HepG2 (cell line): Measurements from ENCODE around the gene NOC3L. TPM values are rescaled to one million over a fixed set of nuclear protein-coding genes. Genes with fewer than 3 reads are reported as not detected.
A peak's percentile ranks its signal among the peaks of the same experiment; 100 is the strongest.

Experiments
- ATM ChIP-seq: fragments of 450-650 bp; IDR thresholded peaks from 2 replicates; pipeline ENCODE4 v1.7.1; 2017; ENCODE audit warnings: mild to moderate bottlenecking, borderline replicate concordance
- DNMT1 ChIP-seq: sonication (generic); formaldehyde crosslinking; IDR thresholded peaks from 2 replicates; pipeline ENCODE4 v1.5.1; 2020; ENCODE audit warnings: mild to moderate bottlenecking, missing genetic modification reagents
- FLYWCH1 ChIP-seq: sonication (generic); formaldehyde crosslinking; IDR thresholded peaks from 2 replicates; pipeline ENCODE4 v1.8.1; 2023; ENCODE audit warnings: mild to moderate bottlenecking, missing genetic modification reagents
- FOXA1 ChIP-seq, 2 experiments: fragments of 450-650 bp in 1 of 2; sonication (generic) in 1 of 2; formaldehyde crosslinking in 1 of 2; IDR thresholded peaks; 2 replicates each; pipeline versions ENCODE4 v1.4.0 to v1.6.1; 2016 to 2020; ENCODE audit warnings: missing genetic modification reagents in 1 of 2
- FOXA3 ChIP-seq: IDR thresholded peaks from 2 replicates; pipeline ENCODE4 v1.6.1; 2016; ENCODE audit warnings: missing genetic modification reagents, missing compliant biosample characterization
- HDAC1 ChIP-seq: sonication (generic); formaldehyde crosslinking; IDR thresholded peaks from 2 replicates; pipeline ENCODE4 v1.5.1; 2020; ENCODE audit warnings: mild to moderate bottlenecking, missing genetic modification reagents
- HMG20B ChIP-seq: conservative IDR thresholded peaks from 2 replicates; pipeline ENCODE4 v1.6.1; 2016; ENCODE audit warnings: missing genetic modification reagents, missing compliant biosample characterization
- HOXA9 ChIP-seq: sonication (generic); formaldehyde crosslinking; IDR thresholded peaks from 2 replicates; pipeline ENCODE4 v1.8.1; 2022; ENCODE audit warnings: missing genetic modification reagents, mild to moderate bottlenecking, moderate library complexity, borderline replicate concordance
- MED8 ChIP-seq: sonication (generic); formaldehyde crosslinking; IDR thresholded peaks from 2 replicates; pipeline ENCODE4 v1.8.1; 2023; ENCODE audit warnings: mild to moderate bottlenecking, missing genetic modification reagents; ENCODE audit not compliant: insufficient replicate concordance
- MIER2 ChIP-seq: IDR thresholded peaks from 2 replicates; pipeline ENCODE4 v1.6.1; 2016; ENCODE audit warnings: missing biosample characterization, missing genetic modification reagents
- NCOA1 ChIP-seq: sonication (generic); formaldehyde crosslinking; IDR thresholded peaks from 2 replicates; pipeline ENCODE4 v1.9.0; 2021; ENCODE audit warnings: missing genetic modification reagents
- NCOA2 ChIP-seq: sonication (generic); formaldehyde crosslinking; IDR thresholded peaks from 2 replicates; pipeline ENCODE4 v1.8.0; 2022; ENCODE audit warnings: inconsistent platforms
- NFE2 ChIP-seq: sonication (generic); formaldehyde crosslinking; IDR thresholded peaks from 2 replicates; pipeline ENCODE4 v1.4.0; 2020; ENCODE audit warnings: missing genetic modification reagents
- PBX2 ChIP-seq: IDR thresholded peaks from 2 replicates; pipeline ENCODE4 v1.6.1; 2016; ENCODE audit warnings: control low read depth
- RARG ChIP-seq: sonication (generic); formaldehyde crosslinking; IDR thresholded peaks from 2 replicates; pipeline ENCODE4 v1.4.0; 2020; ENCODE audit warnings: low read depth, mild to moderate bottlenecking, missing genetic modification reagents
- TEAD3 ChIP-seq: optimal IDR thresholded peaks from 2 replicates; pipeline ENCODE3; 2016; ENCODE audit warnings: borderline replicate concordance
- THAP9 ChIP-seq: sonication (generic); formaldehyde crosslinking; IDR thresholded peaks from 2 replicates; pipeline ENCODE4; 2020; ENCODE audit warnings: missing genetic modification reagents, mild to moderate bottlenecking, borderline replicate concordance
- YY1 ChIP-seq: IDR thresholded peaks from 2 replicates; pipeline ENCODE4 v1.6.1; 2011; ENCODE audit warnings: low read length, low read depth, moderate library complexity, mild to moderate bottlenecking; ENCODE audit not compliant: insufficient read depth, insufficient replicate concordance
- ZKSCAN1 ChIP-seq: fragments of 150-350 bp; IDR thresholded peaks from 2 replicates; pipeline ENCODE4 v1.6.1; 2014; ENCODE audit warnings: low read length
- ZNF17 ChIP-seq: sonication (generic); formaldehyde crosslinking; IDR thresholded peaks from 2 replicates; pipeline ENCODE4 v1.5.0; 2020; ENCODE audit warnings: mild to moderate bottlenecking, missing genetic modification reagents
- ZNF253 ChIP-seq: sonication (generic); formaldehyde crosslinking; IDR thresholded peaks from 2 replicates; pipeline ENCODE4 v1.8.0; 2022; ENCODE audit warnings: mild to moderate bottlenecking, missing genetic modification reagents, borderline replicate concordance
- ZNF337 ChIP-seq: sonication (generic); formaldehyde crosslinking; IDR thresholded peaks from 2 replicates; pipeline ENCODE4 v1.5.1; 2020; ENCODE audit warnings: missing genetic modification reagents, low read depth, mild to moderate bottlenecking, borderline replicate concordance
- ZNF362 ChIP-seq: sonication (generic); formaldehyde crosslinking; IDR thresholded peaks from 2 replicates; pipeline ENCODE4 v1.4.0; 2020; ENCODE audit warnings: missing genetic modification reagents, mild to moderate bottlenecking, borderline replicate concordance
- ZNF567 ChIP-seq: sonication (generic); formaldehyde crosslinking; IDR thresholded peaks from 2 replicates; pipeline ENCODE4 v1.8.1; 2023; ENCODE audit warnings: mild to moderate bottlenecking, missing genetic modification reagents, borderline replicate concordance
- ZSCAN22 ChIP-seq: sonication (generic); formaldehyde crosslinking; IDR thresholded peaks from 2 replicates; pipeline ENCODE4 v1.4.0; 2020; ENCODE audit warnings: mild to moderate bottlenecking, missing genetic modification reagents
- polyA plus RNA-seq, 8 experiments: library from polyadenylated mRNA; depleted of rRNA in 3 of 8; stranded (reverse) in 7 of 8; unstranded in 1 of 8; fragments of >200 nt; fragmentation: Illumina TruSeq in 4 of 8; extraction: Trizol in 4 of 8; gene quantifications; 2 replicates each; pipeline versions ENCODE4 v1.2.1 to v1.2.3, GENCODE V29; 2011 to 2016; ENCODE audit warnings: low read depth in 4 of 8, missing spikeins in 1 of 8, mixed read lengths in 1 of 8; ENCODE audit not compliant: insufficient read depth in 1 of 8
- total RNA-seq, 5 experiments: library from RNA; depleted of rRNA; stranded (reverse); fragments of >200 nt; fragmentation: Illumina TruSeq; extraction: Trizol; gene quantifications; 2 replicates each; pipeline ENCODE4 v1.2.3, GENCODE V29; 2016; ENCODE audit warnings: low read depth in 1 of 5

Gene NOC3L
- total and polyA plus RNA-seq, 2 of the 13 experiments (the other 11 are each of a cell fraction or from before 2014, with no cell fraction given): 7.8 to 36.6 TPM

GRCh38 chr10:94362360-94363250 is at the start of gene NOC3L (continued):
- TF ChIP-seq ZNF567 (CRISPR knock-in tag) (peak; percentile 67; the same call in 1 of the 2 replicates), FOXA1 (IDR thresholded peaks at IDR 0.05) (no peak), FOXA1 (CRISPR knock-in tag; IDR thresholded peaks at IDR 0.05) (peak; percentile 81), TEAD3 (CRISPR knock-in tag) (peak; percentile 80), MIER2 (CRISPR knock-in tag) (peak; percentile 59; the same call in 1 of the 2 replicates), YY1 (peak; percentile 73), DNMT1 (CRISPR knock-in tag) (peak; percentile 89; the same call in 1 of the 2 replicates), HOXA9 (CRISPR knock-in tag) (peak; percentile 91), HDAC1 (peak; percentile 95), ZNF17 (CRISPR knock-in tag) (peak; percentile 94; the same call in 1 of the 2 replicates), ZNF362 (CRISPR knock-in tag) (peak; percentile 59; the same call in 1 of the 2 replicates), HMG20B (CRISPR knock-in tag) (peak; percentile 68; the same call in 1 of the 2 replicates), NCOA2 (CRISPR knock-in tag) (peak; percentile 69), PBX2 (CRISPR knock-in tag) (peak; percentile 8; the same call in 1 of the 2 replicates), THAP9 (peak; percentile 93), NFE2 (CRISPR knock-in tag) (no peak), RARG (CRISPR knock-in tag) (no peak; the same call in 1 of the 2 replicates), MED8 (CRISPR knock-in tag) (peak; percentile 78), ZNF253 (CRISPR knock-in tag) (peak; percentile 97), FOXA3 (CRISPR knock-in tag) (peak; percentile 64), ZKSCAN1 (no peak), NCOA1 (CRISPR knock-in tag) (peak; percentile 53; the same call in 1 of the 2 replicates), ATM (no peak), FLYWCH1 (peak; percentile 84; the same call in 1 of the 2 replicates), ZNF337 (peak; percentile 79; the same call in 1 of the 2 replicates), ZSCAN22 (CRISPR knock-in tag) (peak; percentile 68; the same call in 1 of the 2 replicates)
